ENCODE data around the gene IMMP2L. TPM values are rescaled to one million over a fixed set of nuclear protein-coding genes. Genes with fewer than 3 reads are reported as not detected.
"Not testable (repeated sequence)": the region's sequence is repeated elsewhere in the genome, so short reads cannot be mapped to it uniquely, and the experiment has no call there.

The IMMP2L gene
- total and polyA plus RNA-seq, 2 of the 8 experiments (the other 6 are each of a cell fraction or from before 2014, with no cell fraction given), result 2.3 to 10.1 TPM

DNA sequence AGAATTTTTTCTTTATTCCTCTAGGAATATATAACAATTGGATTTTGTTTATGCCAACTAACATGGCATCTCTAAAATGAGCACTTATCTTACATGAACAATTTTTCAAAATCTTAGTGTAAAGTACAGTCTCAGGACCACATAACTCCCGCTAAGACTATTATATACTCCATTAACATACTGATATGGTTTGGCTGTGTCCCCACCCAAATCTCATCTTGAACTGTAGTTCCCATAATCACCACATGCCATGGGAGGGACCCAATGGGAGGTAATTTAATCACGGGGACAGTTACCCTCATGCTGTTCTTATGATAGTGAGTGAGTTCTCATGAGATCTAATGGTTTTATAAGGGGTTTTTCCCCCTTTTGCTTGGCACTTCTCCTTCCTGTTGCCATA, 291.5 kb downstream of the IMMP2L start:
- H3K23me2 ChIP-seq (ENCODE audit: low read depth, low read length); H3K79me2 ChIP-seq (ENCODE audit: control insufficient read depth in 1 of 2, insufficient read depth in 2 of 2, low read length in 2 of 2); CTCF ChIA-PET (ENCODE audit: partially characterized antibody); H3K14ac ChIP-seq (ENCODE audit: insufficient read length); H3K36me3 ChIP-seq (ENCODE audit: control insufficient read depth in 2 of 4, insufficient read depth in 4 of 4, low read length in 3 of 4); H2BK12ac ChIP-seq (ENCODE audit: low read depth, low read length); H3K79me1 ChIP-seq (ENCODE audit: low read depth, low read length); H4K20me1 ChIP-seq (replicated peaks in 1 of 2; ENCODE audit: control insufficient read depth in 1 of 2, insufficient read depth in 2 of 2, low read length in 2 of 2); H3K4me3 ChIP-seq (ENCODE audit: extremely low read depth in 1 of 4, insufficient read depth in 2 of 4, low read depth in 3 of 4, low read length in 4 of 4); H3K9me3 ChIP-seq (ENCODE audit: insufficient read depth in 2 of 2, low read depth in 1 of 2, low read length in 1 of 2); DNase-seq (ENCODE audit: low read depth in 1 of 2, low spot score in 2 of 2); H4K91ac ChIP-seq (replicated peaks; ENCODE audit: insufficient read length, low read length); H3K56ac ChIP-seq (replicated peaks; ENCODE audit: insufficient read length, low read depth, low read length); H3K4me1 ChIP-seq (replicated peaks in 1 of 4; ENCODE audit: control insufficient read depth in 3 of 4, insufficient read depth in 4 of 4, low read length in 3 of 4); H3K27ac ChIP-seq (ENCODE audit: low read depth, low read length); H3K4me2 ChIP-seq (ENCODE audit: insufficient read depth in 1 of 2, low read depth in 2 of 2, low read length in 2 of 2); H3K9ac ChIP-seq (replicated peaks in 1 of 4; ENCODE audit: extremely low read depth in 1 of 4, low read depth in 3 of 4, low read length in 3 of 4); H2BK120ac ChIP-seq (replicated peaks; ENCODE audit: low read depth, low read length); H3K23ac ChIP-seq (ENCODE audit: insufficient read length); H3K4ac ChIP-seq (replicated peaks; ENCODE audit: insufficient read length, low read depth, low read length); FAIRE-seq; H3K18ac ChIP-seq (ENCODE audit: extremely low read depth, low read length); H2AFZ ChIP-seq (ENCODE audit: low read length); H2AK5ac ChIP-seq (ENCODE audit: low read depth, low read length); H4K5ac ChIP-seq (ENCODE audit: insufficient read length, low read depth, low read length); H2BK15ac ChIP-seq (ENCODE audit: low read length); H2BK5ac ChIP-seq (ENCODE audit: low read depth, low read length); H4K8ac ChIP-seq (ENCODE audit: extremely low read depth, insufficient read depth, low read length); POLR2A ChIA-PET (ENCODE audit: partially characterized antibody); H2BK20ac ChIP-seq (ENCODE audit: low read length); H3K27me3 ChIP-seq (replicated peaks in 1 of 4; ENCODE audit: control insufficient read depth in 3 of 4, extremely low read depth in 1 of 4, insufficient read depth in 3 of 4, low read length in 3 of 4): not testable (repeated sequence)
- WGBS, 2 experiments (ENCODE audit: extremely low coverage in 1 of 2, insufficient coverage in 1 of 2, insufficient read length in 1 of 2, insufficient replicate concordance in 2 of 2, low coverage in 1 of 2, low lambda C conversion rate in 2 of 2, missing lambda C conversion rate in 1 of 2), result 93% methylated on average over 2 of the region's 2 CpGs; no CpG with 5 or more reads in 1 of the 2 experiments

All from H1 (cell line).